KOPT-K1 (cell line): ENCODE data around the gene SAP130.

ENCODE experiments used
- H3K27ac ChIP-seq: fragments of 200-600 bp; sonication (generic); 2 replicates; pipeline ENCODE4 v1.5.1; 2016; ENCODE audit warnings: antibody characterized with exemption, mild to moderate bottlenecking, low read depth, low read length; ENCODE audit not compliant: poor library complexity, severe bottlenecking
- H3K36me3 ChIP-seq: fragments of 200-600 bp; sonication (generic); 2 replicates; pipeline ENCODE4 v1.5.1; 2017; ENCODE audit warnings: antibody characterized with exemption, mild to moderate bottlenecking, low read length, moderate library complexity; ENCODE audit not compliant: insufficient read depth
- H3K9me3 ChIP-seq: fragments of 200-600 bp; sonication (generic); 2 replicates; pipeline ENCODE4 v1.5.1; 2017; ENCODE audit warnings: antibody characterized with exemption, low read length, mild to moderate bottlenecking; ENCODE audit not compliant: insufficient read depth, poor library complexity, severe bottlenecking

Gene SAP130

GRCh38 chr2:127993659-127994058 lies 34.2 kb downstream of the SAP130 start:
- Histone ChIP-seq H3K36me3 (peaks cover 99% of the 10 kb centered on the region), H3K9me3 (no peaks in the 10 kb centered on the region), H3K27ac (no peak overlapping the region)

DNA sequence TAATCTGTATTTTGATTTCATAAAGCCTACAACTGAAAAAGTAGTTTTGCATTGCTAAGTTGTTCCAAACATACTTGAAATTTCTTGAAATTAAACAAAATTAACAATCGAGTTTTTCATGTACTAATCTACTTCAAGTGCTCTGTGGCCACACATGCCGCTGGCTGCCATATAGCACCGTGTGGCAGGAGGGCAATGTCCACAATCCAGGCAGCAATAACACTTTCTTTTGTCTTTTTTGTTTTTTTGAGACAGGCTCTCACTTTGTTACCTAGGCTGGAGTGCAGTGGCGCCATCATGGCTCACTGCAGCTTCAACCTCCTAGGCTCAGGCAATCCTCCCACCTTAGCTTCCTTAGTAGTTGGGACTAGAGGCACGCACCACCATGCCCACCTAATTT lies 36.1 kb downstream of the SAP130 start:
- Histone ChIP-seq H3K36me3 (peaks cover 99% of the 10 kb centered on the region), H3K9me3 (no peaks in the 10 kb centered on the region), H3K27ac (no peak overlapping the region)

- Histone ChIP-seq H3K36me3 (peaks cover 99% of the 10 kb centered on the region), H3K9me3 (no peaks in the 10 kb centered on the region), H3K27ac (no peak overlapping the region)
Observed at GRCh38 chr2:127986548-127987079, 41.2 kb downstream of the SAP130 start.

- peaks cover 95% of the 10 kb centered on the region for H3K36me3 ChIP-seq
- no peaks in the 10 kb centered on the region for H3K9me3 ChIP-seq
Observed at GRCh38 chr2:127985735-127986134, 42.1 kb downstream of the SAP130 start.

DNA sequence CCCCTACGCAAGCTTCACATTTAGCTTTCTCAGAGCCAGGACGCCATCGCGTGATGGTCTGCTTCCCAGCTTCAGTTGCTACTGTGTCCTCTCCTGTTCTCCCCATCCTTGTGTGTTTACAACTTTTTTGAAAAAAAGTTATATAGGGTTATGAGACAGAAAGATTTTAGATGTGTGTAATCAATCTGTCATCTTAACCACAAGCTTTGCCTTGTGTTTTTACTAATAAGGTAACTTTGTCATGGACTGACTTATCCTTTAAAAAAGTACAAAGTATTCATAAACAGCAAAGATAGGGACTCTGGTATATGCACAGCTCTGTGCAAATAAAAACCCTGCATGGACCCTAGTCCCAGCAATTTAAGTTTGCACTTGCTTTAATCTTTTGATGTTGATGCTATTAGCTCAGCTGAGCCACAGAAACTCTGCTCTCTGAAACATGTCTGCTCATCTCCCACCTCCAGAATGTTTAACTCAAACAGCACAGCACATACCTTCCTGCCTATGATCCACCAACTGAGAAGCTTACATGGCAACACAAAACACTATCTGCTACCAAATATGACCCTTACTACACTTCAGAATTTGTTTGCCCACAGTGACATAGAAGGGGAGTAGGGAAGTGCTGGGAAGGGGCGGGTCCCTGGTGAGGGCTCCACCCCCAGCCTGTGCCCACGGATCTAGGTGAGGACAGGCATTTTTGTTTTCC lies 42.7 kb downstream of the SAP130 start:
- H3K9me3 ChIP-seq = no peaks in the 10 kb centered on the region
- peaks cover 95% of the 10 kb centered on the region for H3K36me3 ChIP-seq

More at GRCh38 chr2:127985735-127986134, 42.1 kb downstream of the SAP130 start:
- H3K27ac ChIP-seq = no peak overlapping the region

DNA sequence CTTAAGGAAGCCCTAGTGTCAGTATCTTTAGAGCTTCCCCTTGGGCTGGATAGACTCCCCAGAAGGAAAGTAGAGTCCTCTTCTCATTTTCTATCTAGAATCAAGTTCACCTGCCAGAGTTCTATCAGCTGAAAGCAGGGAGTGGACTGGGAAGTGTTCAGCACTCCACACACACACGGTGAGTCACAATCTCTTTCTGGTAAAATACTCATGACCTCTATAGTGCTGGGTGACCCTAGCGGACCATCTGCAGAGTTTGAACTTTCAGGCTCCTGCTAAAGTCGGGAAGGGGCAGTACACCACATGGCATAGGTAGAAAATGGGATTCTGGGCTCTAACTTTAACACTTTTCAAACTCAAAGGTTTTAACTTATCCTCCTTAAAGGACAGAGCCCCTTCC lies 43.3 kb downstream of the SAP130 start:
- Histone ChIP-seq H3K27ac (no peak overlapping the region), H3K36me3 (peaks cover 95% of the 10 kb centered on the region), H3K9me3 (no peaks in the 10 kb centered on the region)

More for the DNA sequence above, 42.7 kb downstream of the SAP130 start:
- no peak overlapping the region for H3K27ac ChIP-seq

DNA sequence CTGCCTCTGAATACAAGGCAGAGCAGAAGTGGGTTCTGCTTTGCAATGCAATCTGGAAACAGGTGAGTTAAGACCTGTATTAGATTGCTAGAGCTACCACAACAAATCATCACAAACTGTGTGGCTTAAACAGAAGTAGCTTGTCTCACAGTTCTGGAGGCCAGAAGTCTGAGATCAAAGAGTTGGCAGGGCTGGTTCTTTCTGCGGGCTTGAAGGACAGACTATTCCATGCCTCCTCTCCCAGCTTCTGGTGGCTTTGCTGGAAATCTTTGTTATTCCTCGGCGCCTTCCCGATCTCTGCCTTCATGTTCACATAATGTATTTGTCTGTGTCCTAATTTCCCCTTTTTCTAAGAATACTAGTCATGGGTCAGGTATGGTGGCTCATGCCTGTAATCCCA lies 58.4 kb downstream of the SAP130 start:
- H3K9me3 ChIP-seq = no peaks in the 10 kb centered on the region
- H3K36me3 ChIP-seq = peaks cover 86% of the 10 kb centered on the region
- H3K27ac ChIP-seq = no peak overlapping the region

GRCh38 chr2:127968610-127969339 lies 59.1 kb downstream of the SAP130 start:
- H3K9me3 ChIP-seq = no peaks in the 10 kb centered on the region
- H3K36me3 ChIP-seq = peaks cover 86% of the 10 kb centered on the region
- H3K27ac ChIP-seq = no peak overlapping the region

GRCh38 chr2:127961729-127962128 lies 66.1 kb downstream of the SAP130 start:
- Histone ChIP-seq H3K9me3 (no peaks in the 10 kb centered on the region), H3K27ac (no peak overlapping the region), H3K36me3 (peaks cover 86% of the 10 kb centered on the region)

DNA sequence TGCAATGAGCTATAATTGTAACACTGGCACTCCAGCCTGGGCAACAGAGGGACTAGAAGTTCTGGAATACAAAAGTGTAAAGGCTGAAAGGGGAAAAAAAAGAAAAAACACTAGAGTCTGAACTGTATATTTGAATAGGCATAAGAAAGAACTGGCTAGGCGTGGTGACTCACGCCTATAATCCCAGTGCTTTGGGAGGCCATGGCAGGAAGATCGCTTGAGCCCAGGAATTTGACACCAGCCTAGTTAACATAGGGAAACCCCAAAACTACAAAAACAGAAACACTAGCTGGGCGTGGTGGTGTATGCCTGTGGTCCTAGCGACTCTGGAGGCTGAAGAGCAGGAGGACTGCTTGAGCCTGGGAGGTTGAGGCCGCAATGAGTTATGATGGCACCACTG lies 70.6 kb downstream of the SAP130 start:
- H3K27ac ChIP-seq = no peak overlapping the region
- no peaks in the 10 kb centered on the region for H3K9me3 ChIP-seq
- peaks cover 89% of the 10 kb centered on the region for H3K36me3 ChIP-seq

- Histone ChIP-seq H3K9me3 (no peaks in the 10 kb centered on the region), H3K36me3 (peaks cover 95% of the 10 kb centered on the region), H3K27ac (no peak overlapping the region)
Observed at GRCh38 chr2:127954857-127955256, 73.0 kb downstream of the SAP130 start.

- no peaks in the 10 kb centered on the region for H3K9me3 ChIP-seq
- H3K36me3 ChIP-seq = peaks cover 95% of the 10 kb centered on the region
- no peak overlapping the region for H3K27ac ChIP-seq
Observed at GRCh38 chr2:127953849-127954248, 74.0 kb downstream of the SAP130 start.

GRCh38 chr2:127953128-127953718 lies 74.6 kb downstream of the SAP130 start:
- H3K9me3 ChIP-seq = no peaks in the 10 kb centered on the region
- H3K36me3 ChIP-seq = peaks cover 95% of the 10 kb centered on the region
- no peak overlapping the region for H3K27ac ChIP-seq

GRCh38 chr2:127951026-127951425 lies 76.8 kb downstream of the SAP130 start:
- Histone ChIP-seq H3K27ac (no peak overlapping the region), H3K9me3 (no peaks in the 10 kb centered on the region), H3K36me3 (peaks cover 98% of the 10 kb centered on the region)

DNA sequence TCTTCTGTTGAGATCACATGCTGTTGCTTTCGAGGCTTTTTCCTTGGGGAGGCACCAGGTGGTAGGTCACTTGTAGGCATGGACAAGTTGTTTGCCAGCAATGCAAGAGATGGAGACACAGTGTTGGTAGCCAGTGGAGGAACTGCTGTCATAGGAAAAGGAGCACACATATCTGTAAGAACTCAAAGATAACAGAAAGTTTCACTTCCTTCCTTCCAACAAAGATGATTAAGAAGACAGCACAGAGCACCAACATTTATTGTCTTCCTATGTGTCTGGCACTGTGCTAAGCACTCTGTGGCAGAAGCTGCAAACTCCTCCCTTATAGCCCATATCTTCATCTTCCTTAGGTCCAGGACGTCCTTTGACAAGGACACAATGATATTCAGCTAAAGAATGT lies 77.6 kb downstream of the SAP130 start:
- Histone ChIP-seq H3K27ac (no peak overlapping the region), H3K36me3 (peaks cover 98% of the 10 kb centered on the region), H3K9me3 (no peaks in the 10 kb centered on the region)
